Stomach (tissue), 4 donors: Measurements from ENCODE around the gene OAF.

Source experiments
- CTCF ChIP-seq, 7 experiments: fragments of 450-650 bp in 4 of 7; fragments of 200-600 bp in 3 of 7; sonication (generic) in 3 of 7; IDR thresholded peaks; one replicate each; pipeline ENCODE4 v1.5.1; 2016 to 2019; ENCODE audit warnings: antibody characterized with exemption in 7 of 7, control low read depth in 2 of 7, mild to moderate bottlenecking in 1 of 7
- EP300 ChIP-seq: sonication (generic); formaldehyde crosslinking; IDR thresholded peaks from one replicate; pipeline ENCODE4 v1.6.1; 2017; ENCODE audit warnings: antibody characterized with exemption
- POLR2AphosphoS5 ChIP-seq, 3 donors: sonication (generic); formaldehyde crosslinking; IDR thresholded peaks; one replicate each; pipeline ENCODE4 v1.6.1; 2016; ENCODE audit warnings: antibody characterized with exemption in 3 of 3

GRCh38 chr11:120219232-120219937 is 8.6 kb downstream of the OAF start:
- no peak for TF ChIP-seq CTCF (IDR thresholded peaks at IDR 0.05)
- no peak for TF ChIP-seq POLR2AphosphoS5 (IDR thresholded peaks at IDR 0.05)
- TF ChIP-seq EP300, result no peak
